ENCODE data around the gene FYB1. TPM values are rescaled to one million over a fixed set of nuclear protein-coding genes. Genes with fewer than 3 reads are reported as not detected.

FYB1 gene
- total RNA-seq, 1 donor from 2014 or later: not detected

GRCh38 chr5:39118638-39119037 is 100.7 kb downstream of the FYB1 start:
- DNase-seq (ENCODE audit: low read depth, low spot score): no peak
- Mint-ChIP-seq H3K4me3 (no peak overlapping the region), H3K27me3 (ENCODE audit: low read depth) (peaks cover 13% of the 10 kb centered on the region), H3K4me1 (no peaks in the 10 kb centered on the region), H3K36me3 (ENCODE audit: low read depth) (no peaks in the 10 kb centered on the region), H3K9me3 (no peaks in the 10 kb centered on the region), H3K27ac (ENCODE audit: unreplicated experiment) (no peak overlapping the region)
- no peak for TF ChIP-seq CTCF (conservative IDR thresholded peaks at IDR 0.05)

GRCh38 chr5:39117401-39117800 is 102.0 kb downstream of the FYB1 start:
- no peaks in the 10 kb centered on the region for H3K36me3 Mint-ChIP-seq (ENCODE audit: low read depth)
- no peaks in the 10 kb centered on the region for H3K4me1 Mint-ChIP-seq
- peaks cover 6% of the 10 kb centered on the region for H3K27me3 Mint-ChIP-seq (ENCODE audit: low read depth)
- TF ChIP-seq CTCF (conservative IDR thresholded peaks at IDR 0.05): no peak
- H3K9me3 Mint-ChIP-seq: no peaks in the 10 kb centered on the region
- DNase-seq (ENCODE audit: low read depth, low spot score): no peak
- no peak overlapping the region for H3K4me3 Mint-ChIP-seq
- no peak overlapping the region for H3K27ac Mint-ChIP-seq (ENCODE audit: unreplicated experiment)

DNA sequence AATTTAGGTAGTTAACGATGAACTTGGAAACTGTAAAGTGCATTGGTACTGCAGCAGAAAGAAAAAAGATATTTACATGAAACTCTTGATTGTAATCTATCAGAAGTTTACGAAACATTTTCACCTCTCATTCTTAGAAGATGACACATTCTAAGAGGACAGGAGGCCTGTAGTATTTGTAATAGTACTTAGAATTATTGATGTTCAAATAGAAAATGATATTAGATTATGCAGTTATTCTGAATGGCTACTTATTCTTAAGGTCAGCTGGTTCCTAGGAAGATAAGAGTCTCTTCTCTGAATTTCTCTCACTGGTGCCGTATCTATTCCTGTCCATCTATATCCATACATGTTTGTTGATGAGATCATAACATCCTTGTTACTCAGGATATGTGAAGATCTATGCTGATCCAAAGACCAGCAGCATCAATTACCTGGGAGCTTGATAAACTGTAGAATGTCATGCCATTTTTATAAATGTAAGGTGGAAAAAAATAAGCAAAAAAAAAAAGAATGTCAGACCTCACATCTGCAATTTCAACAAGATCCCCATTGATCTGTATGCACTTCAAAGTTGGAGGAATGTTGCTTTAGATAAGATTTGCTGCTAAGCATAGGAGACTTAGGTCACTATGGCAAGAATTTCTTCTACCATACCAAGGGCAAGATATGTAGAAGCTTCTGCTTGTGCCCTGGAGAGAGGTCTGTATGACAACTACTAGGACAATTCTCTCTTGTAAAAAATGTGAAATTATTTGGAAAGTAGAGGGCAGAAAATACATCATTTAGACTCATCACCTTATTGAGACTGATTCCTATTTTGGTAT is 102.8 kb downstream of the FYB1 start:
- no peak for TF ChIP-seq CTCF (conservative IDR thresholded peaks at IDR 0.05)
- Mint-ChIP-seq H3K4me3 (no peak overlapping the region), H3K36me3 (ENCODE audit: low read depth) (no peaks in the 10 kb centered on the region), H3K27ac (ENCODE audit: unreplicated experiment) (no peak overlapping the region), H3K27me3 (ENCODE audit: low read depth) (no peaks in the 10 kb centered on the region), H3K9me3 (no peaks in the 10 kb centered on the region), H3K4me1 (no peaks in the 10 kb centered on the region)
- no peak for DNase-seq (ENCODE audit: low read depth, low spot score)

GRCh38 chr5:39115644-39116343 is 103.6 kb downstream of the FYB1 start:
- no peaks in the 10 kb centered on the region for H3K27me3 Mint-ChIP-seq (ENCODE audit: low read depth)
- DNase-seq (ENCODE audit: low read depth, low spot score): no peak

GRCh38 chr5:39114155-39114554 is 105.2 kb downstream of the FYB1 start:
- TF ChIP-seq CTCF (conservative IDR thresholded peaks at IDR 0.05): no peak
- no peaks in the 10 kb centered on the region for H3K27me3 Mint-ChIP-seq (ENCODE audit: low read depth)
- no peaks in the 10 kb centered on the region for H3K36me3 Mint-ChIP-seq (ENCODE audit: low read depth)
- H3K4me3 Mint-ChIP-seq: no peak overlapping the region
- H3K9me3 Mint-ChIP-seq: no peaks in the 10 kb centered on the region
- H3K4me1 Mint-ChIP-seq: peaks cover 6% of the 10 kb centered on the region
- H3K27ac Mint-ChIP-seq (ENCODE audit: unreplicated experiment): no peak overlapping the region
- no peak for DNase-seq (ENCODE audit: low read depth, low spot score)

More at GRCh38 chr5:39115644-39116343, 103.6 kb downstream of the FYB1 start:
- Mint-ChIP-seq H3K9me3 (no peaks in the 10 kb centered on the region), H3K4me3 (no peak overlapping the region), H3K4me1 (no peaks in the 10 kb centered on the region), H3K27ac (ENCODE audit: unreplicated experiment) (no peak overlapping the region), H3K36me3 (ENCODE audit: low read depth) (no peaks in the 10 kb centered on the region)
- no peak for TF ChIP-seq CTCF (conservative IDR thresholded peaks at IDR 0.05)
